ENCODE results near the gene ACAN. TPM values are rescaled to one million over a fixed set of nuclear protein-coding genes. Genes with fewer than 3 reads are reported as not detected.

ACAN gene
- total and polyA plus RNA-seq, 9 of the 15 experiments (the other 6 are each of a cell fraction or from before 2014, with no cell fraction given), result not detected

GRCh38 chr15:88756521-88756920 is 46.7 kb upstream of the ACAN start:
- Histone ChIP-seq H3K9me3 (replicated peaks; ENCODE audit: control insufficient read depth, insufficient read depth, low read depth, low read length) (no peaks in the 10 kb centered on the region), H2AFZ (ENCODE audit: low read depth, low read length) (no peak overlapping the region), H3K36me3 (ENCODE audit: control insufficient read depth, insufficient read depth, low read length) (no peaks in the 10 kb centered on the region), H3K4me2 (ENCODE audit: insufficient read depth, low read length) (no peak overlapping the region), H3K79me2 (ENCODE audit: control insufficient read depth, insufficient read depth, low read length) (no peaks in the 10 kb centered on the region), H3K4me3 (no peak overlapping the region), H3K9ac (ENCODE audit: insufficient read depth in 1 of 2, low read depth in 2 of 2, low read length in 2 of 2) (no peak overlapping the region), H3K4me1 (replicated peaks in 1 of 2; ENCODE audit: control insufficient read depth in 2 of 2, insufficient read depth in 2 of 2, low read length in 2 of 2) (no peaks in the 10 kb centered on the region), H3K27me3 (ENCODE audit: control insufficient read depth in 2 of 2, insufficient read depth in 2 of 2, low read length in 2 of 2) (peaks cover 4 to 6% of the 10 kb centered on the region in 2 experiments; a peak in 3 of 5 replicates), H3K27ac (ENCODE audit: extremely low read depth, low read depth, low read length) (no peak overlapping the region), H3K9me1 (ENCODE audit: control insufficient read depth, insufficient read depth, low read length) (no peaks in the 10 kb centered on the region), H4K20me1 (replicated peaks; ENCODE audit: control insufficient read depth, insufficient read depth, low read length) (no peaks in the 10 kb centered on the region)
- in situ Hi-C loops (cut with MboI) (no loop called here), intact Hi-C loops (cut with micrococcal nuclease) (no loop called here)
- CTCF ChIA-PET (ENCODE audit: low intra/inter-chr PET ratio), result no interaction called here
- BruUV-seq (replicated peaks), result no TSS peak
- 2% methylated on average over 4 of the region's 4 CpGs for WGBS (ENCODE audit: insufficient coverage, low coverage, missing lambda C conversion rate)
- TF ChIP-seq, protein P1, sequence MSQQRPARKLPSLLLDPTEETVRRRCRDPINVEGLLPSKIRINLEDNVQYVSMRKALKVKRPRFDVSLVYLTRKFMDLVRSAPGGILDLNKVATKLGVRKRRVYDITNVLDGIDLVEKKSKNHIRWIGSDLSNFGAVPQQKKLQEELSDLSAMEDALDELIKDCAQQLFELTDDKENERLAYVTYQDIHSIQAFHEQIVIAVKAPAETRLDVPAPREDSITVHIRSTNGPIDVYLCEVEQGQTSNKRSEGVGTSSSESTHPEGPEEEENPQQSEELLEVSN (IDR thresholded peaks at IDR 0.05; ENCODE audit: borderline replicate concordance in 1 of 2, extremely low read depth in 1 of 2, insufficient read depth in 1 of 2, insufficient read length in 1 of 2, low read depth in 1 of 2, low read length in 1 of 2, poor library complexity in 1 of 2, severe bottlenecking in 1 of 2), result no peak
- no peak for TF ChIP-seq MYNN (IDR thresholded peaks at IDR 0.05)
- TF ChIP-seq MYNN (CRISPR knock-in tag; IDR thresholded peaks at IDR 0.05), result no peak
- TF ChIP-seq NEUROD1 (IDR thresholded peaks at IDR 0.05; ENCODE audit: borderline replicate concordance, low read depth, low read length, partially characterized antibody), result no peak
- no peak for TF ChIP-seq ARID1B (IDR thresholded peaks at IDR 0.05)
- TF ChIP-seq EP400 (IDR thresholded peaks at IDR 0.05), result no peak
- TF ChIP-seq COPS2 (conservative IDR thresholded peaks at IDR 0.05), result no peak
- TF ChIP-seq CHD4 (IDR thresholded peaks at IDR 0.05; ENCODE audit: insufficient read depth, insufficient replicate concordance, low read depth, low read length, poor library complexity, severe bottlenecking), result no peak
- TF ChIP-seq ZNF280B (CRISPR knock-in tag; IDR thresholded peaks at IDR 0.05), result no peak
- TF ChIP-seq KAT2B (IDR thresholded peaks at IDR 0.05; ENCODE audit: low read depth, low read length), result no peak
- no peak for TF ChIP-seq HNRNPL (IDR thresholded peaks at IDR 0.05; ENCODE audit: low read depth, low read length)
- TF ChIP-seq GTF2F1 (IDR thresholded peaks at IDR 0.05; ENCODE audit: low read depth, low read length), result no peak
- no peak for TF ChIP-seq CEBPB (tag; IDR thresholded peaks at IDR 0.05)
- no peak for DNase-seq (ENCODE audit: extremely low read depth in 1 of 4, low spot score in 3 of 4)
- ATAC-seq, result no peak
- POLR2A ChIA-PET, result interaction anchor here (0.6 kb wide), 1 partner anchor 173 kb away, joined by 3 read pairs; no protein-coding TSS in a partner anchor
- no peak for FAIRE-seq

Data from K562 (cell line).